Measurements from ENCODE around the gene SCYL2. TPM values are rescaled to one million over a fixed set of nuclear protein-coding genes. Genes with fewer than 3 reads are reported as not detected.

The SCYL2 gene
- total RNA-seq, 1 donor from 2014 or later: 68.7 TPM

GRCh38 chr12:100253437-100253836 lies 13.5 kb upstream of the SCYL2 start:
- Histone ChIP-seq H3K79me2 (ENCODE audit: insufficient read depth, low read length) (no peaks in the 10 kb centered on the region), H3K36me3 (ENCODE audit: insufficient read depth, low read length) (no peaks in the 10 kb centered on the region), H3K4me3 (ENCODE audit: insufficient read depth, low read depth, low read length) (no peak overlapping the region), H3K9me3 (ENCODE audit: insufficient read depth, low read depth, low read length) (no peaks in the 10 kb centered on the region), H2AFZ (ENCODE audit: low read depth, low read length) (no peak overlapping the region), H3K27me3 (ENCODE audit: insufficient read depth, low read length) (no peaks in the 10 kb centered on the region), H3K27ac (ENCODE audit: low read depth, low read length) (no peak overlapping the region), H3K4me1 (ENCODE audit: insufficient read depth, low read length) (no peaks in the 10 kb centered on the region), H3K9ac (ENCODE audit: low read length) (no peak overlapping the region), H3K4me2 (ENCODE audit: low read length) (no peak overlapping the region), H4K20me1 (ENCODE audit: insufficient read depth, low read length) (no peaks in the 10 kb centered on the region)
- H3K9me3 Mint-ChIP-seq (ENCODE audit: unreplicated experiment): peaks cover 2% of the 10 kb centered on the region
- no peak for TF ChIP-seq CTCF (IDR thresholded peaks at IDR 0.05; ENCODE audit: insufficient read depth, low read depth, low read length)
- no peak for TF ChIP-seq EZH2 (IDR thresholded peaks at IDR 0.05; ENCODE audit: insufficient read depth, low read length)
- DNase-seq (ENCODE audit: low read depth) (no peak), FAIRE-seq (no peak)
- no peaks in the 10 kb centered on the region for H3K27me3 Mint-ChIP-seq (ENCODE audit: low read depth, unreplicated experiment)
- no peaks in the 10 kb centered on the region for H3K36me3 Mint-ChIP-seq (ENCODE audit: low read depth, unreplicated experiment)
- H3K4me1 Mint-ChIP-seq (ENCODE audit: low read depth, unreplicated experiment): peaks cover 5% of the 10 kb centered on the region
- H3K4me3 Mint-ChIP-seq (ENCODE audit: unreplicated experiment): no peak overlapping the region
- no peak overlapping the region for H3K27ac Mint-ChIP-seq (ENCODE audit: unreplicated experiment)

- no peak overlapping the region for H3K27ac Mint-ChIP-seq (ENCODE audit: unreplicated experiment)
- no peaks in the 10 kb centered on the region for H3K36me3 ChIP-seq (ENCODE audit: insufficient read depth, low read length)
- H3K9me3 ChIP-seq (ENCODE audit: insufficient read depth, low read depth, low read length): no peaks in the 10 kb centered on the region
- no peaks in the 10 kb centered on the region for H3K79me2 ChIP-seq (ENCODE audit: insufficient read depth, low read length)
- H3K4me3 ChIP-seq (ENCODE audit: insufficient read depth, low read depth, low read length): no peak overlapping the region
- no peak overlapping the region for H3K9ac ChIP-seq (ENCODE audit: low read length)
- H3K27ac ChIP-seq (ENCODE audit: low read depth, low read length): no peak overlapping the region
- no peaks in the 10 kb centered on the region for H4K20me1 ChIP-seq (ENCODE audit: insufficient read depth, low read length)
- no peaks in the 10 kb centered on the region for H3K4me1 Mint-ChIP-seq (ENCODE audit: low read depth, unreplicated experiment)
- H3K9me3 Mint-ChIP-seq (ENCODE audit: unreplicated experiment): peaks cover 2% of the 10 kb centered on the region
- no peak overlapping the region for H3K4me3 Mint-ChIP-seq (ENCODE audit: unreplicated experiment)
- no peak overlapping the region for H3K4me2 ChIP-seq (ENCODE audit: low read length)
- no peaks in the 10 kb centered on the region for H3K27me3 ChIP-seq (ENCODE audit: insufficient read depth, low read length)
- TF ChIP-seq EZH2 (IDR thresholded peaks at IDR 0.05; ENCODE audit: insufficient read depth, low read length) (no peak), CTCF (IDR thresholded peaks at IDR 0.05; ENCODE audit: insufficient read depth, low read depth, low read length) (no peak)
- no peak for DNase-seq (ENCODE audit: low read depth)
- FAIRE-seq: no peak
- no peaks in the 10 kb centered on the region for H3K36me3 Mint-ChIP-seq (ENCODE audit: low read depth, unreplicated experiment)
- no peaks in the 10 kb centered on the region for H3K27me3 Mint-ChIP-seq (ENCODE audit: low read depth, unreplicated experiment)
- H3K4me1 ChIP-seq (ENCODE audit: insufficient read depth, low read length): no peaks in the 10 kb centered on the region
- H2AFZ ChIP-seq (ENCODE audit: low read depth, low read length): no peak overlapping the region
These were observed 12.1 kb upstream of the SCYL2 start for GRCh38 chr12:100254876-100255275.

- H3K4me1 ChIP-seq (ENCODE audit: insufficient read depth, low read length): no peaks in the 10 kb centered on the region
- Mint-ChIP-seq H3K36me3 (ENCODE audit: low read depth, unreplicated experiment) (no peaks in the 10 kb centered on the region), H3K4me3 (ENCODE audit: unreplicated experiment) (no peak overlapping the region), H3K4me1 (ENCODE audit: low read depth, unreplicated experiment) (no peaks in the 10 kb centered on the region), H3K9me3 (ENCODE audit: unreplicated experiment) (peaks cover 2% of the 10 kb centered on the region), H3K27me3 (ENCODE audit: low read depth, unreplicated experiment) (no peaks in the 10 kb centered on the region), H3K27ac (ENCODE audit: unreplicated experiment) (no peak overlapping the region)
- H3K79me2 ChIP-seq (ENCODE audit: insufficient read depth, low read length): no peaks in the 10 kb centered on the region
- no peak overlapping the region for H3K27ac ChIP-seq (ENCODE audit: low read depth, low read length)
- H3K36me3 ChIP-seq (ENCODE audit: insufficient read depth, low read length): no peaks in the 10 kb centered on the region
- no peak for TF ChIP-seq CTCF (IDR thresholded peaks at IDR 0.05; ENCODE audit: insufficient read depth, low read depth, low read length)
- no peak for TF ChIP-seq EZH2 (IDR thresholded peaks at IDR 0.05; ENCODE audit: insufficient read depth, low read length)
- no peaks in the 10 kb centered on the region for H4K20me1 ChIP-seq (ENCODE audit: insufficient read depth, low read length)
- H3K27me3 ChIP-seq (ENCODE audit: insufficient read depth, low read length): no peaks in the 10 kb centered on the region
- DNase-seq (ENCODE audit: low read depth) (no peak), FAIRE-seq (no peak)
- no peak overlapping the region for H3K4me3 ChIP-seq (ENCODE audit: insufficient read depth, low read depth, low read length)
- no peak overlapping the region for H3K4me2 ChIP-seq (ENCODE audit: low read length)
- no peaks in the 10 kb centered on the region for H3K9me3 ChIP-seq (ENCODE audit: insufficient read depth, low read depth, low read length)
- H2AFZ ChIP-seq (ENCODE audit: low read depth, low read length): no peak overlapping the region
- no peak overlapping the region for H3K9ac ChIP-seq (ENCODE audit: low read length)
These were observed 8.8 kb upstream of the SCYL2 start for GRCh38 chr12:100258127-100258526.

All from astrocyte (in vitro differentiated cells and primary cell).